Stimulated activated CD4-positive, alpha-beta T cell treated with anti-CD3 and anti-CD28 coated beads, Interleukin-2, amount 100 ng/mL, for 4 hours (primary cell): ENCODE results near the gene CLEC16A.

Experiments
- DNase-seq: peaks from one replicate; pipeline ENCODE4 v3.0.0-alpha.2; 2020; ENCODE audit warnings: low read depth

Gene CLEC16A

DNA sequence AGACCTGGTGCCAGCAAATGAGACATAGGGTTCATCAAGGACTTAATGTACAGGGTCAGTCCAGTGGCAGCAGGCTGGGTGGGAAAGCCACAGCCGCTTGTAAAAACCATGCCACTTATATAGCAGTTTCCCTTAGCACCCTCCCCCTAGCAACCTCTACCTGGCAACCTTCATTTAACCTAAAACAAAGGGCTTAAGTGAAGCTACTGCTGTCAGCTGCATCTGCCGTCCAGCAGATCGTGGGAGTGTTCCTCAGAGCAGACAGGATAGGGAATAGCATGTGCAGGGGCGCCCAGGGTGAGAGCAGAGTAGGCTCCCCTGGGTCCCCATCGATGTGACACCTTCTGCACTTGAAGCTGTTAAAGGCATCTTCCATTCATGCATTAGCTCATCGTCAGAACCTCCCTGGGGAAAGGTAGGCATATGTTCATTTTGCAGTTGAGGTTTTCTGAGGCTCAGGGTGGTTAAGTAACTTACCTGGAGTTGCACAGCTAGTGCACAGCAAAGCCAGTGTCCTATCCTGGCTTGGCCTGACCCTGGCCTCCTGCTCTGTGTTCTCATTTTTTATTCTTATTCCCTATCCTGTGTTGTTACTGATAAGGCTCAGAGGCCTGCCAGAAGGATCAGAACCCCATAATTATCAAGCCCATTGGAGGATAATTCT, 199.1 kb downstream of the CLEC16A start:
- no peak for DNase-seq

DNA sequence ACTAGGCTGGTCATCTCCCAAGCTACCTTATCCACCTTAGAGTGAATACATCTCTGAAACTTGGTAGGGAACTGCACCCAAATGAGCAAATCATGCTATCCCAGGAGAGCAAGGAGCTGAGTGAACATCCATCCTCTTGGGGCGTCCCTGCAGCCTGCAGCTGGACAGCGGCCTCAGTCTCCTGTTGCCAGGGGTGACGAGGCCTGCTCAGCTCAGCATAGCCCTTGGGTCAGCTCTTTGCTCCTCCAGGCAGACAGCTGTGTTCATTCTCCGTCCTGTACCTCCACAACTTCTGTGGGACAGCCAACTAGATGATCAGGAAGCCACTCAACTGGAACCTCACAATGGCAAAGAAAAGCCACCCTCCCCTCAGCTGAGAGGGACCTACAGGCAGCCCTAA, 199.8 kb downstream of the CLEC16A start:
- no peak for DNase-seq

DNA sequence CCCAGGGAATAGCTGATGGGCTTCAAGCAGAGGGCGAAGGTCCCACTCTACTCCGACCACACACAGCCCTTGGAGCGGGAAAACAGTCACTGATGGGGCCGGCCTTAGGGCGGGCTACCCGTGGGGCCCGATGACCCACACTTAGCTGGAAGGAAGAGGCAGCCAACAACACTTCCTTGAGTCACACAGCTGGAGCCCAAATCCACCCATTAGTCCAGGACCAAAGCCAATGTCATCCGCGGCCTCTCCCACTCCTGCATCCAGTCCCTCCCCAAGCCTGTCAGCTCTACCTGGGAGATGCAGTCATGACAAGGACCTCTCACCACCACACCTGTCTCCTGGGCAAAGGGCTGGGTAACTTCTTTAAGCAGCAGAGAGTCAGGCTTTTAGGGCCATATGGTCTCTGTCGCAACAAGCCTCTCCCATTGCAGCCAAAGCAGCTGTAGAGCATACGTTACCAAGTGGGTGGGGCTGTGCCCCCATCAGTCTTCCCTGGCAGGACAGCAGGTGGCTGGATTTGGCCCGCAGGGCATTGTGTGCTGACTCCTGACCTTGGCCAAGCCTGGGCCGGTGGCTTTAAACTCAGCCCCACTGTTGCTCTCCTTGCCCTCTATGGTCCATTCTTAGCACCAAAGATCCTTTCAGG, 200.9 kb downstream of the CLEC16A start:
- DNase-seq, result no peak

DNA sequence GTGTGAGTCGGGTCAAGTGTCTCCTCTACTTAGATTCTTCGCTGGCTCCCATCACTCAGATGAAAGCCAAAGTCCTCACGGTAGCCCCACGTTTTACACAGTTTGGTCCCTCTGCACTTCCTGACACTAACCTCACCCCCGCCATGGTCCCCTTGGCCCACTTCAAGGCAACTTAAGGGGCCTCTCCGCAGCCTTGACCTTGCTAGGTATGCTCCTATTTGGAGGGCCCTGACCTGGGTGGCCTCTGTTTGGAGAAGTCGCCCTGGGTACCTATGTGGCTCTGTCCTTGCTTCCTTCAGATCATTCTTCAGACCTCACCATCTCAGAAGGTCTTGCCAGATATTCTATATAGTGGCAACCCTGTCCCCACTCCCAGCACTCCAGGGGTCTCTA, 201.5 kb downstream of the CLEC16A start:
- DNase-seq, result no peak

DNA sequence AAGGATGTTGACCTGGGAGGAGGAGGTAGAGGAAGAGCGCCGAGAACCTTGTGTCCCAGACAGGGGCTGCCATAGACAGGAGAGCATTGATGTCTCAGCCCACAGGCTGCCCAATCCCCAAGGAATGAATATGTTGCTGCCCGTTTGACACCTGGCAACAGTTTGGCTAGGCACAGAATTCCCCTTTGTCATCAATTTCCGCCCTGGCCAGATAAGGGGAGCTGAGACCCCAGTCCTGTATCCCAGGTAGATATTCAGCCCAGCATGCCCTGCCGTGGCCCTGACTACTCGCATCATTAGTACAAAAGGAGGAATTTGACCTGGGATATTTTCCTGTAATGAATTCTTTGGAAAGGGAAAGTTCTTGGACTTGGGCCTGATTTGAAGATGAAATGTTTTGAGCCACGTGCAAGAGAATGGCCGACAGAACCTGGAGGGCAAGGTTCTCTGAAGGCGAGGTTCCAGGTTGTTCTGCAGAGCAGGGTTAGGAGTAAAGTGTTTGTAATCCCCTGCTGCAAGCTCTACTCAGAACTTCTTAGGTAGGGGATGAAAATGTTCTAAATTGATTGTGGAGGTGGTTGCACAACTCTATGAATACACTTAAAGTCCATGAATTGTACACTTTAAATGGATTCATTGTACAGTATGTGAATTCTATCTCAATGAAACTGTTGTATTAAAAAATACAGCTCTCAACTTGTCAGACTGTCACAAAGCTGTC, 202.8 kb downstream of the CLEC16A start:
- DNase-seq, result no peak

DNA sequence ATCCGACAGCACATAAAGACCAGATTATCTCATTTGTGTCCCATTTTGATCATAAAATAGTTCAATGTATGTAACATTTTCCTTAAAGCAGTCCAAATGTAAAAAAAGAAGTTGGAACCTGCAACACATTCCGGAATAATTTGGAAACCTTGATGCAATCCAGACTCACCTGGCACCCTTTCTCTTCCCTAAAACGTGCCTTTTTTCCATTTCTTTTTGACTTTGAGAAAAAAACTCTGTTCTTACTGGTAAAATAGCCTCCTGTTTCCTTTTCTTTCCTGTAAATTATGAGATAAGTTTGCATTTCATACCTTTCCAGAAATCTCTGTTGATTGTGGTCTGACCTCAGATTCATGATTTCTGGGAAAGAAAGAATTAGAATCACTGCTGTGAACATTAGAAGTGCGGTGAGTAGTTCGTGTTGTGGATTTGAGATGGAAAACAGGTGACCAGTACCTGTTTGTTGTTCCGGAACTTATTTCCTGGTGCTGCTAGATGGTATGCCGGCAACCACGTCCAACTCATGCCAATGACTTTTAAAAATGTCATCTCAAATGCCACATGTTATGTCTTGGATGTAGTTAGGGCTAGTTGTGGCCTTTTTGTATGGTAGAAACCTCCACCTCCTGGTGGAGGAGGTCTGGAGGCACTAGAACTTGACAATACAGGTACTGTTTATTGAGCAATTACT, 203.5 kb downstream of the CLEC16A start:
- DNase-seq, result no peak

DNA sequence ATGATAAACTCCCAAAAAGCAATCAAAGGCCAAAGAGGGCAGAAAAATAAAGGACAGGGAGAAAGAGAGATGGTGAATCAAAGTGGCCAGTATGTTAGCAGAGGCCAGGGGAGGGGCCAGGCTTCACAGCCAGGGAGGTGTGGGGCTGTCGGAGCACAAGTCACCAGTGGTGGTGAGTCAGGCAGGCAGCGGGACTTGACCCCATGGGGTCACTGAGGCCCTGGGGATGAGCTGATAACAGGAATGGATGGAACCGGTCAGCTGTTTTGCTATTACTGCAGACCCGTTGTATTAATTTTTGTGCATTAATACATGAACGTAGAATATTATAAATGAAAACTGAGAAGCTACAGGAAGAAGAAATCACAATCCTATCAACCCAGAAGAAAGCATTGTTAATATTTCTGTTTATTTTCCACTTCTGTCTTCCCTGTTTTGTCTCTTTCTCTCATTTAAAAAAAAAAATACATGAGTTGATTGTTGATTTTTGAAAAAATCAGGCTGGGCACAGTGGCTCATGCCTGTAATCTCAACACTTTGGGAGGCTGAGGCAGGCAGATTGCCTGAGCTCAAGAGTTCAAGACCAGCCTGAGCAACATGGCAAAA, 204.8 kb downstream of the CLEC16A start:
- no peak for DNase-seq

DNA sequence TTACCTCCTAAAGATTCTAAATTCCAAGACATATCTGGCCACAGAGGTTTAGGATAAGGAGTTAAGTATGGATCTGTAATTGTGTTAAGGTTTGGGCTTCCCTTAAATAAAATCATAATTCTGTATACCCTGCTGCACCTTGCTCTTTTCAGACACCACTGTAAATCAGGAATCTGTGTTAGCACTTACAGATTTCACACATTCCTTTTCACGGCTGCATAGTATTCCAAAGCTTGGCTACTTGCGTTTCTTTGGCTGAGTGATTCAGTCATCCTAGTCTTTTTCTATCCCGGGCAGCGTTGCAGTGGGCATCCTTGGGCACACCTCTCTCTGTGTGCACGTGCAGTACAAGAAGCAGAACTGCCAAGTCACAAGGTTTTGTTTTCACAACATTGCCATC, 205.8 kb downstream of the CLEC16A start:
- no peak for DNase-seq

DNA sequence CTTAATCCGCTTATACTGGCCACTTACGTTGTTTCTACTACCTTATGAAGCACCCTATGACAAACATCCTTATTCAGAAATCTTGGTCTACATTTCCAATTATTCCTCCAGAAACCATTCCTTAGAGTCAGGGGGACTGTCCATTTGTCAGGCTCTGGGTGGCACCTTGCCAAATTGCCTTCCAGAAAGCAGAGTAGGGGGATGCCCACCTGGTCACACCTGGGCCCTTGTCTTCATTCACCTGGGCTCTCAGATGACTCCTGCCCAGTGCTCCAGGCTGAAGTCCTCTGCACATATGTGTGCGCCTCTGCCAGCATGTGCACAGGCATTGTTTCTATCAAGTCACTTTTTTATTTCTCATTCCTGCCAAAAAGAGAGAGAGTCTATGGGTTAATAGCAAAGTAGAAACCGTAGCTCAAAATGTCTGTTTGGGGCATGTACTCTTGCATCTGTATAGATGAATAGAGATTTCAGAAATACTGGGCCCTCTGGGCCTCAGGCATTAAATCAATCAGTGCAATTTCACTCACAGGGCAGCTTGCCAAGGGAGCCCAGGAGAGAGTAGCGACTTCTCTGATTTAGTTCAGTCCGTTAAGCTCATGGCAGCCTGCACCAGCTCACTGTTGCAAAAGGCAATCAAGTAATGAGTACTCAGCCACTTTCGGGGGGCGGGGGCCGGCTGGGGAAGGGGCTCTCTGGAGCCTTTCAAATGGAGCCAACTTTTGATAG, 207.0 kb downstream of the CLEC16A start:
- no peak for DNase-seq

DNA sequence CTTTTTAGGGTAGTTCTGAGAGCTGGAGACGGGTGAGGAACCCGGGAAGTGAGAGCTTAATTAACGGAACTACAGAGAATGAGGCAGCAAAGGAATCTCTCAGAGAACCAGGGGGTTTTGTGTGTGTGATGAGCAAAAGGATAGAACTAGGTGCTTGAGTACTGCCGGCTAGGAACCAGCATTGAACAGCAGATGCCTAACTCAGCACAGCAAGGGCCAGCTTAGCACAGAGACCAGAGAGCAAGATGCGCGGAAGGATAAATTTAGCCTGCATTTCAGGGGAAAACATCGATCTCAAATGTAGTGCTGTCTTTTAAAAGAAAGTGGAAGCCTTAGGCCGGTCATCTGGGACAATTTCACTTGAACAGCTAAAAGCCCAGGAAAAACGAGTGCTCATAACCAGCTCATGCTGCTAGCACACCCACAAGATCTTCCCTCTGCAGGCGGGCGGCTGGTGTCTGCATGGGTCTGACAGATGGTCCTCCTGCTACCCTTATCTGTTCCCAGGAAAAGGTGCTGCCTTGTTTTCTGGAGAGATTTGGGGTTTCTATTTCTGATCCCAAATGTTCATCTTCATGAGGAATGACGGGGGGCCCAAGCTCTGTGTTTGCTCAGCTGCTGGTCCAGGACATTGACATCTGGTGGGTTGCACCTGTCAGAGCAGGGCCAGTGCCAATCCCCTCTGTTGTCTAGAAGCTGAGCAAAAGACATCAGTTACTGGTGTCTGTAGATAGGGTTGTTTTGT, 207.7 kb downstream of the CLEC16A start:
- DNase-seq, result no peak

DNA sequence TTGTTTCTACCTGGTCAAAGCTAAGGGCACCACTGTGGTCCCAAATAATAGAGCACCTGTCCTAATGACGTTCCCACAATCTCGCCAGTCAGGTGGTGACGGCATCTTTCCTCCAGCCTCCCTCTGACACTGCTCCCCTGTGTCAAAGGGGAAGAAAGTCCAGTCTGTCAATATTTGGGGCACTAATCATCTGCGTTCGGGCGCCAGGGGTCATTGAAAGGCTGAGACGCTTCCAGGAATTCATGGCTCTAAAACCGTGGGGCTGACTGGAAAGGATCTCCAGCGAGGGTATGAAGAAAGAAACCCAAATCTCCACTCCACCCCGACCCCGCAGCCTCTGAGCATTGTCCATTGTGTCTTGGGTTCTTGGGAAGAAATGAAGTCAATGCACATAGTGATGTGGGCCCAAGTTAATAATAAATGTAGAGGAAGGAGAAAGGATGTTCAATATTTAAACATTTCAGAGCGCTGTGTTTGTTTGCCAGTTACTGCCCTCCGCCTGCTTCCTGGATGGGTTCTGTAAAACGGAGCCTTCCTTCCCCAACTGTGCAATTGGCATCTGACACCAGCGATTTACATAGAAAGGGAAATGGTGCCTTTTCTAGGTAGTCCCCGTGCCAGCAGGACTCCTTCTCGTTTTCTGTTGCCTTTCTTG, 208.4 kb downstream of the CLEC16A start:
- no peak for DNase-seq

DNA sequence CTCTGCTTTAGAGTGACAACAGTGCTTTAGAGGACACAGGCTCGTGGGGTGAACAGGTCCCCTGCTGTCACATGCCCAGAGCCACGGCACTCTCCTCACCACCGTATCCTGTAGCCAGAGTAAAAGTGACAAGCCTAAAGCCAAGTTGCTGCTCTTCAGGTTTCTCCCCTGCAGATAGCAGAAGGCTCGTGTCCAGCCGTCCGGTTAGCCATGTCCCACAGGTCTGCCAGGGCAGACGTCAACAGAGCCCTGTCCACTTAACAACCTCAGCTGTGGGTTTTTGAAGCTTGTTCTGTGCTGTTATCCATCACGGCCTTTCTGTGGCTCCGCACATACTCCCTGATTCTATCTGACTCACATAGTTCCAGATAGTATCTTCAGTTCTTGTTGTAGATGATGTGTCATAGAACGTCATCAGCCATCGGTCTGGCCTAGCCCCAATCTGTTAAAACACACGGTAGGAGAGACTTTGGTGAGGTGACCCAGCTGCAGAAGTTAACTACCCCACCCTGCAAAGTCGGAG, 211.0 kb downstream of the CLEC16A start:
- no peak for DNase-seq

DNA sequence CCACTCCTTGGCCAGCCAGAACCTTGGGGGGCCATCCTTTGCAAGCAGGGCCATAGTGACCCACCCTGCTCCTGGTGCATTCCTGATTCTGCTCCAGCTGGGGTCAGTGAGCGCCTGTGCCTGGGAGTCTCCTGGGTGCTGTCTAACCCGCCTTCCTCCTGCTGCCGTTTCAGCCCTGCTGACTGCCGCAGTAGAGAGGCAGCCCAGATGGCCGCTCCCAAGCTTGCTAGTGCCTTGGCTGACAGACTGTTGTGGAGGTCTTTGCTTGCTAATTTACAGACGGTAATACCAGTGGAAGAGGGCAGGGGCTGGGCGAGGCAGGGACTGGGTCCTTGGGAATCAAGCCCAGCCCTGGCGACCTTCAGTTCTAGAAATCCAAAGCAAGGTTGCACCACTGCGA, 212.0 kb downstream of the CLEC16A start:
- DNase-seq, result no peak

DNA sequence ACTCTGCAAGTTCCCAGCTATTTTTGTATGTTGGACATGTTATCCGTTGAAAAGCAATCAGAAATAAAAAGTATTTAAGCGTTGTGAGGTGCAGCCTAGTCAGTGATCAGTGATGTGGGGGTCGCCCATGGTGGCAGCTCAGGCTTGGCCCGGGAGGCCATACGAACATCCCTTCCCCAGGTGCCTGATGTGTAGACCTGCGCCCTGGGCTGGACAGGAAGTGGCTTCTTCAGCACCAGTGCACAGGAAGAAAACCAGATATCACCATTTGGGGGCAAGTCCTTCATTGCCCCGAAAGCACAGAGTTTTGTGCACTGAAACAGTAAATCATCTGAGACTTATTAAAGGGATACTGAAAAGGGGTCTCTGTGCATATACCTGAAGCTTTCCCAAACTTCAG, 212.8 kb downstream of the CLEC16A start:
- no peak for DNase-seq

DNA sequence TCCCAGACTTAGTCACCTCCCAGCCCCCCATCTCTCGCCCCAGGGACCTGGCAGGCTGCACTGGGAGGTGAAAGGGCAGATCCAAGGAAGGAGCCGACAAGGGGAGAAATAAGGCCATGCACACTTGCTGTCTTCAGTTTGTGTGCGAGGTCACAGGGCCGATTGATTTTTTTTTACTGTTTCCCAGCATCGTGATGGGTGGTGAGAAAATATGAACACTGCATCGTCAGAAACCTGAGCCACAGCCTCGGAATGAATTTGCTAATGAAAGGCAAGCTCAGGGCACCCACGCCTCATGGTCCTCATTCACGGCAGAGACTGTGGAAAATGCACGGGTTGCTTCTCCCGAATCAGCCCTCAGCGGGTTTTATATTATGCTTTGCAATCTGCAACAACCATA, 213.7 kb downstream of the CLEC16A start:
- no peak for DNase-seq

DNA sequence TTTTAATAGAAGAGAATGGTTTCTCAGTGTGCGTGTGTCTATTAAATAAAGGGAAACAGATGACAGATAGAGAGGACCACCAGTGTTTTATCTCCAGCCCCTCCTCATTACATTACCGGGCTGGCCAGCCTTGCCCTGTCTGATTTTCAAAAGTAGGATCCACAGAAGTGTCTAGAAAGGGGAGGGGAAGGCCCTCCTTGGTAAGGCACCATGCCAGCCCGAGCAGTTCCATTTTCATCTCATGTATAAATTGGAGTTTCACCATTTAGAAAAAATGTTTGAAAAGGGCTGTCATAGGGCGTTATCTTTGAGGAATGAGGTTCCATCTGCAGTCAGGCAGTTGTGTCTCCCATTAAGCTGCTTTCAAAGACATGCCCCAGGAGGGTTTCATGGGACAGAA, 214.9 kb downstream of the CLEC16A start:
- DNase-seq, result no peak

DNA sequence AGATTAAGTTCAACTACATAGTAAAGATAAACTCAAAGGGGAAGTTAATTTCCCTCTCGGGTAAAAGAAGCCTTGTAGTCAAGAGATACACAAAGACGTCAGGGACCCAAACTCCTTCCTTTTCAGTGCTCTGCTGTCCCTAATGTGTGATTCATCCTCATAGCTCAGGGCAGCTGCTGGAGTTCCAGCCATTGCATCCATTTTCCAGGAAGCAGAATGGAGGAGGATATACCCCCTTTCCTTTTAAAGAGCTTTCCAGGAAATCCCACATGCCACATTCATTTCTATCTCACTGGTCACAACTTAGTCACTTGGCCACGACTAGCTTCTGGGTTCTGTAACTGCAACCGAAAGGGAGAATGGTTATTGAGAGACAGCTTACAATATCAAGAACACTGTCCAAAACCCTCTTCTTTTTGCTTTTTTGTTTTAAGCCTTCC, 216.3 kb downstream of the CLEC16A start:
- DNase-seq, result no peak

DNA sequence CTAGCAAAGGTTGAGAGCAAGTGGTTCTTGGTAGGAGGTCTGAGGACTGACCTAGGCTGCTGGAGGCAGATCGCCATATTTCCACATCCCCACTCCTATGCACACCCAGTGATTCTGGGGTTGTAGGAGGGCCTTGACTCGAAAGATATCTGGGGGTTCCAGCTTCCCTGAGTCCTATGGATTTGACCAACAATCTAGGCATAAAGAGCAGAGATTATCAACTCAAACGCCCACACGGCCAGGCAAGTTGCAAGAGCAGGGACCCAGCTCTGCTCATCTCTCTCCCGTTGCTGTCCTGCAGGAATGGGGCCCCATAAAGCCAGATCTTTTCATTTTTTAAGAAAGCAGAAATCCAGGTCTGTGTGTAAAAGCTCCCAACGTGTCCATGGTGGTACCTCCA, 217.1 kb downstream of the CLEC16A start:
- DNase-seq, result no peak

DNA sequence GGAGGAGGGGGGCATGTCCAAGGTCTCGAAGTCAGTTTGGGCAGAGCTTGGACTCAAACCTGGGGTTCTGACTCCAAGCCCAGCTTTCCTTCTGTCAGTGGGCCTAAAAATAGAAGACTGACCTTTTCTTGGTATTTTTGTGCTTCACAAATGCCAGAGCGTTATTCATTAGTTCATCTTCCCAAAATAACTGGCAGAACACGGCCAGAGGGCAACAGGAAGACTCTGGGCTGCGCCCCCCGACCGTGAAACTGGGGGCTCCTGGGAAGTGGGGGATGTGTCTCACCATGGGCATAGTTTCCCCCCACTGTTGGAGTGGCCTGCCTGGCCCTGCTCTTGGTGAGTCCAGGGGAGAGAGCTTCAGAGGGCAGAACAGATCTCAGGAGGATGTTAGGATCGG, 217.6 kb downstream of the CLEC16A start:
- DNase-seq, result no peak

DNA sequence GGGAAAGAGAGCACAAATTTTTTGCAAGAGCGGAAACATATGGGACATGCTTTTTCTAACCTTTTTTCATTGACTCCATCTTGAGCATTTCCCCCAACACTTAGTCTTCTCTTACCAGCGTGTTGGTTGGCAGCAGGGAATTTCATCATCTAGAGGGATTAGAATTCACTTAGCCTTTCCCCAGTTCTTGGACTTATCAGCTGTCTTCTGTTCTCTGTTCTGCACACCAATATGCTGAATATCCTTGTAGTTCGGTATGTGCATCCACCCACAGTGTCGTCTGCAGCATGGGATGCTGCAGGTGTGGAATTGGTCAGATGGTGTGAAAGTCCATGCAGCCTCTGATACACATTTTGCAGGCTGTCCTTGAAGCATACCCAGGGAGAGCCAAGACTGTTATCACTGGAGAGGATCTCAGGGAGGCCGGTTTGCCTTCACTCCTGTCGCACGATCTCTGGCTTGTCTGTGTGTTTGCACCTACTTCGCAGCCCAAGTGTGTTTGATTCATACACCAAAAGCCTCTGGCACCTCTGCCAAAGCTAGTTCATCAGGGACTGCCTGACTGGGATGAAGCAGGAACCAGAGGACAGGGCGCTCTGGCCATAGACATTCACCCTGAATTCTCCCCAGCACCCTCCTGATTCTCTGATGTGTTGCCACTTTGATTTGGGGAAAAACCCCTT, 218.4 kb downstream of the CLEC16A start:
- DNase-seq, result no peak
